UCSD-AML1 (cell line): ENCODE results near the gene ZFX.

ENCODE experiments used
- DNase-seq: peaks from one replicate; lab custom pipeline; 2025; ENCODE audit not compliant: unreplicated experiment; lab: John Stamatoyannopoulos, UW

ZFX gene

DNA sequence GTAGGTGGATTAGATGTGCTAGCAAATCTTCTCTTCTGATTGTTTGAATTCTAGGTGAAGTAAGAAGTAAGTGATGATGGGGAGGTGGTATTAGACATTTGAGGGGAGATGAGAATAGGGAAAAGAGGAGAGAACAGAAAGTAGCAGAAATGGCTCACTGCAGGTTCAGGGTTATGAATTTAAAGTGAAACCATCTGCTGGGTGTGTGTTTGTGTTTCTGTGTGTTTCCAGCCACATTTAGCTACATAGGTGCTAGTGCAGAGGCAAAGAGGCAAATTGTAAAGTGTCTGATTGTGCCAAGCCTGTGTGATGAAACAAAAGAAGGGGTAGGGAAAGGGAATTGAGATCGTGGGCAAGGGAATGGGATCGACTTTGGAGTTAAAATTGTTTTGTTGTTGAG, 50.6 kb downstream of the ZFX start:
- no peak for DNase-seq

DNA sequence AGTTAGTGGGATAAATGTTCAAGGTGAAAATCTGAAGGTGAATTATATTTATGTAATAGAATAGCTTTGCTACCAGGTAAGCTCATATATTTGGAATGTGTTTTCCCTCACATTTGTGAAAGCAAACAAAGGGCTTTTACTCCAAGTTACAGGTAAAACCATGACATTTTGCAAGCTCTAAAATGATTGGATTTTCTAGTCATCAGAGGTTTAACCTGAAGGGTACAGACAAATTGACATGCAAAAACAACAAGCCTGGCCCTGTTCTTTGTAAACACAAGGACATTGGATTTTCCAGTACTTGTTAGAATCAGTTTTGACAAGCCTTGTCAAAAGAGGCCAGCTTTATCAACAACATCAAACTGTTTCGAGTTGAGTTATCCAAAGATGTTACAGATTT, 51.7 kb downstream of the ZFX start:
- DNase-seq, result no peak

DNA sequence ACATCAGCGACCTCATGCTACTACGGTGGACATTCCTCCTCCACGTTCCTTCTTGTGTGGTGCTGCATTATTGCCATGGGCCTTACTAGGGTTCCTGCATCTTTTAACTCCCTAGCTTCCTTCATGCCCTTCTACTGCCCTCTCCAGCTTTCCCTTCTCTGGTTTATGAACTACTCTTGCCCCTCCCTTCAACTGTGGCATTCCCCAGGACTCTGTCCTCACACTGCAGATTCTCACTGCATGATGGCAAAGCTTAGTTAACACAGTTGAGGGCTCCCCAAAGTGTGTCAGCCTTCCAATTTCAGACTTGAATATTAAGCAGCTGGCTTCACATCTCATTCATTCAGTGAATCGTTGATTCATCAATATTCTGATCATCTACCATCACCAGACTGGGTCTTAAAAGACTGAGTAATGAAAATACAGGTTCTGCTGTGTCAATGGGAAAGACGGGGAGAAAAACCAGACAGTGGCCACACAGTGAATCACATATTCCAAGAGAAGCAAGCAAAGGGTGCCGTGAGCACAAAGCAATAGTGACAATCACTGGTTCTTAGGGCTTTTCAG, 53.0 kb downstream of the ZFX start:
- no peak for DNase-seq

DNA sequence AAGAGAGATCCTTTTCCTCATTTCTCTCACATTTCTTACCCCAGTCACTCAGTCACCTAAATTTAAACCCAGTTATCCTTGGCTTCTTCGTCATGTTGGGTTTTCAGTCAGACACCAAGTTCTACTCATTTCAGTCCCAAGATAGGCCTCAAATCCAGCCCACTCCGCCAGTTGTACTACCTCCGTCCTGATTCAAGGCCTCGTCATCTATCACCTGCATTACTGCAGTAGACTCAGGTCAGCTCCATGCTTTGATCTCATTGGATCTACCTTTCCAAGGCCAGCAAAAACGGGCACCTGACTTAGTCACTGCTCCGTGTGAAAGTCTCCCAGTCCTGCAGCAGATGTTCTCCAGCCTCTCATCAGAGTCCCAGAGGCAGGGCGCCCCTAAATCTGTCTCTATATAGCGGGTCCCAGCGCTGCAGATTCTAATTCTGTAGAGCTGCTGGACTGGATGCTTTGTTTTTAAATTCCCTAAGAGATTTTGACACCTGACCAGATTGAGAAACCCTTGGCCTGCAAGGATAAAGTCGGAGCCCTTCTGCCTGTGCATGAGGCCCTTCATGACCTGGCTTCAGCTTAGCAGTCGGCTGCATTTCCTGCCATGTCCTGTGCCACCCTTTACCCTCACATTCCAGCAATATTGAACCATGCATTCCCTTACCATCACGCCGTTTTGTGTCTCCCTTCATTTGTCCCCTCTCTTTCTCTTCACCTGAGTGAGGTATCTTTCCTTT, 53.7 kb downstream of the ZFX start:
- no peak for DNase-seq

DNA sequence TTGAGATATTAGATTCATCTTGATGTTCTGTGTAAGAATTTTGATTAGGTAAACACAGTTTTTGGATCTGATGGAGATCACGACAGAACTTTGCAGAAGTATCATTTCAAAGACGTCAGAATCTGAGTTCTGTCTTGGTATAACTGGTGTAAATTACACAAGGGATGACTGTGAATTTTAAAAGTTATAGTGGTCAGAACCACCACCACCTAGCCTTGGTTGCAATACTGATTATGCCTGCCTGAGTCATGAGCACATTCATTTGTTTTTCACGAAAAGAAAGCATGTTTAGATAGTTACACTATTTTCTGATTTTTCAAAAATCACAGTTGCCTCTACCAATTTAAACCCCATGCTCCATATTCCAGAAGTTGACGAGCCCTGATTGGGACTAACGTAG, 54.8 kb downstream of the ZFX start:
- no peak for DNase-seq

DNA sequence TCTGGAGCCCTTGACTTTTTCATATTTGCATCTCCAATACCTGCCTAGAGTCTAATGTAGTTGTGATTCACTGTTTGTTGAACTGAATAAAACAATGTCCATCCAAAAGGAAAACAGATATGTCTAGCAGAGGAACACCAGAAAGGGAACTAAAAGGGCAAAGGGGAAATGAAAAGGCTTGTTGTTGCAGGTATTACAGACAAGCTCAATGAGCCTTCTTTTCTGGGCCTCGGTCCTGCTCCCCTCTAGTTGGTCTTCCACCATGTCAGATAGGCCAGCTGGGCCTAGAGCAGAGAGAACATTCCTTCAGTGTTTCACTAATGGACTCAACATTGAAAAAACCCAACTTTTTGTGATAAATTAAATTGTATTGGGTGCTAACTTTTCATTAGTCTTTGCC, 55.4 kb downstream of the ZFX start:
- no peak for DNase-seq

DNA sequence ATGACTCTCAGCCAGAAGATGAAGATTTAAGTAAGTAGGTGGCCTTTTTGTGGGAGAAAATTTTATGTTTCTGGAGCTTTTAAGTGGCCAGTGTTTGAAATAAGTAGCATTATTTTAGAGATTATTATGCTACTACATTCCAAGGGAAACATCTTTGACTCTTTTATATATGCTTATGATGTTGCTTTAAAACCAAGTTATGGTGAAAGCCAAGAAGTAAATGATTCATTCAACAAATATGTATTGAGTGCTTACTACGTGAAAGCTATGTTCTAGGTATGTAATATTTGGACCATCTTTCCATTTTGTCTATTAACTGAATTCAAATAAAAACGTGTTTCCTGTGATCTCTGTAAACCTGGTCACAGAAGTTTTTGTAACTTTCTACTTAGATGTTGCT, 58.3 kb downstream of the ZFX start:
- no peak for DNase-seq

DNA sequence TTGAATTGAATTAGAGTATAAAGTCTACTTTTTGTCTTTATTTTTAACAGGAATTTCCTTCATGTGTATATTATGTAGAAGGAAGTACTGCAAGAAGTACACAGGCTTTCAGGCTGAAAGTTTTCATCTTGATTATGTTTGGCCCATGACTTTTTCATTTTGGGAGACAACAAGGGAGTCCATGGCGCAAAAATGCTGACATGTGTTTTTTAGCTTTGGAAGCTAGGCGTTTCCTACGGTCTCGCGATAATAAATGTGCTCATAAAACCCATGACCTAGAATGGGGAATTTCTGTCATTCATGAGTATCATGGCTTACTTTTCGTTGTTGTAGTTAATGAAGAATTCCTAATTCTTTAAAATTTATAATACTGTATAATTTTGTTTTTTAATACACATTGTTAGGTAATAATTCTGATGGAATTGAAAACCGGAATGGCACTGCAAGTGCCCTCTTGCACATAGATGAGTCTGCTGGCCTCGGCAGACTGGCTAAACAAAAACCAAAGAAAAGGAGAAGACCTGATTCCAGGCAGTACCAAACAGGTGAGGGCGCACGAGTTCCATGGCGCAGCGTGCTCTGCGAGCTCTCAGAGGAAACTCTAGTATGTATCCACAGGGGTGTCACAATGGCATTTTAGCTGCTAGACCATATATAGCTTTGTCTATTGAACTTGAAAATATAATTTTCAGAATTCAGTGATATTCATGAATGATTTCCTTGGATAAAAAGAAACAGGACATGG, 59.1 kb downstream of the ZFX start:
- DNase-seq, result no peak

DNA sequence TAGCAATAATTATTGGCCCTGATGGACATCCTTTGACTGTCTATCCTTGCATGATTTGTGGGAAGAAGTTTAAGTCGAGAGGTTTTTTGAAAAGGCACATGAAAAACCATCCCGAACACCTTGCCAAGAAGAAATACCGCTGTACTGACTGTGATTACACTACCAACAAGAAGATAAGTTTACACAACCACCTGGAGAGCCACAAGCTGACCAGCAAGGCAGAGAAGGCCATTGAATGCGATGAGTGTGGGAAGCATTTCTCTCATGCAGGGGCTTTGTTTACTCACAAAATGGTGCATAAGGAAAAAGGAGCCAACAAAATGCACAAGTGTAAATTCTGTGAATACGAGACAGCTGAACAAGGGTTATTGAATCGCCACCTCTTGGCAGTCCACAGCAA, 60.7 kb downstream of the ZFX start:
- no peak for DNase-seq

DNA sequence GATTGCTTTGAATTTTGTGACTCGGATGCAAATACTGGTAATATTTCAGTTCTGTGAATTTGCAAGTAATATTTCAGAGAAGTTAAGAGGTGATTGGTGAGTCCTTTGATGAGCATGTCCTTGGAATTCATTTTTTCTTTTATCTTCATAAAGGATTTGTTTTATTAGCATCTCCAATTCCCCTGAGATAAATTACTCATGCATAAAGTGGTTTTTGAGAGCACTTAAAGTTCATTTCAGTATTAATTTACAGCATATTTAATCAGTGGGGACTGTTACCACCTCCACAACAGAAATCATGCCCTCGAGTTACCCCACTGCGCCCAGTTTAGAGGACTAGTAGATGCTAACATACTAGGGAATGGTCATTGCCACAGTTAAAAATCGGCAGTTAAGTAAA, 65.0 kb downstream of the ZFX start:
- no peak for DNase-seq

DNA sequence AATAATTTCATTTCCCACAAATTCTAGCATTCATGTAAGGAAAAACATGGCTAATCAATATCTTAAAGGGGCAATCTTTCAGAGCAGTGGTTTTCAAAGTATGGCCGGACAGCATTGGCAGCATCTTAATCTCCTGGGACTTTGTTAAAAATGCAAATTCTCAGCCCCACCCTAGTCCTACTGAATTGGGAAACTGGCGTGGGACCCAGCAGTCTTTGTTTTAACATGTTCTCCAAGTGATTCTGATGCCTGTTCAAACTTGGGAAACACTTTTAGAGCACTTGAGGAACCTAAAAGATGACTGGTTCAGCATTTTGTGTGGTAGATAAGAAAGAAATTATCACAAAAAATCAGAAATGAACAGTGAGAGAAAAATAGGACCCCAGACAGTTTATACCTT, 65.7 kb downstream of the ZFX start:
- no peak for DNase-seq

DNA sequence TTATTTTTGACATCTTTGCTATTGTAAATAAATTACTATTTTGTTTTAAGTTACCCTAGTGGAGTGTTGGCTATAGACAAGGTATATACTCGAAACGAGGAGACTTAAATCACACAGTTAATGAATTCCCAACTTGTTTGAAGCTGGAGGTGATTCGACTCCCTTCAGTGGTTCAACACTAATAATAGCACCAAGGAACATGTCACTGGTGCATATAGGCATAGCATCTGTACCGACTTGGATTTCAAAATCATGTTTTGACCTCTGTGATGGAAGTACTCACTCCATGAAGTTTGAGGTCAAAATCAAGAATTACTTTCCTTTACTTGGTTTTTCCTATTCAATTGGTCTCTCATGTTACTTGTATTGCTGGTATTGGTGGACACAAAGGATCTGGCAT, 66.5 kb downstream of the ZFX start:
- DNase-seq, result no peak

DNA sequence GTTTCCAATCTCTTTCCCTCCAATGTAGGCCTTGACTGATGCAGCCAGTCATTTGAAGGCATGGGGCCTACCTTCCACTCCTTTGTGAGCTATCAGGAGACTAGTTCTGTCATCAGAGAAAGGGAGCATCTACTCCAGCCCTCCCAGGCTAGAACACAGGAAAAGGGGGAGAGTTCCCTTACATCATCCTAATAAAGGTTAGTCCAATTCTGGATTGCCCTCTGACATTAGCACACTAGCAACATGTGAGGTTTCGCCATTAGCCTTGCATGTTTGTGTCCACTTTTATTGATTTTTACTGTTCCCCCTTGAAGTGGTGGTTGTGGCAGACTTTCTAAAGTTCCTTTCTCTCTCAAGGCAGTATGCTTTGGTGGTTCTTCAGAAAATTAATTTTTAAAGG, 67.3 kb downstream of the ZFX start:
- no peak for DNase-seq

DNA sequence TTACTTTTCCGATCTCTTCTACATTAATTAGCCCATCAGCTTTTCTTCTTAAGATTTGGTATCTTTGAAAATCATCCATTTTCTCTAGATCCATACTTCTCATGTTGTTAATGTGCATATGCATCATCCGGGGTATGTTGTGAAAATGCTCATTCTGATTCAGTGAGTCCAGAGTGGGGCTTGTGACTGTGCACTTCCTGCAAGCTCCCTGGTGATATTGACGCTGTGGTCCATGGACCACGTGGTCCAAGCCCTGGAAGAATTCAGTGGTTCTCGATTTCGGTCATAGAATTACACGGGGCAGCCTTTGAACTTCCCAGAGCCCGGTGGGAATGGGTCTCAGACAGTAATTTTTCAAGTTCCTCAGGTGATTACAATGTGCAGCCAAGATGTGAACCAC, 69.8 kb downstream of the ZFX start:
- no peak for DNase-seq

DNA sequence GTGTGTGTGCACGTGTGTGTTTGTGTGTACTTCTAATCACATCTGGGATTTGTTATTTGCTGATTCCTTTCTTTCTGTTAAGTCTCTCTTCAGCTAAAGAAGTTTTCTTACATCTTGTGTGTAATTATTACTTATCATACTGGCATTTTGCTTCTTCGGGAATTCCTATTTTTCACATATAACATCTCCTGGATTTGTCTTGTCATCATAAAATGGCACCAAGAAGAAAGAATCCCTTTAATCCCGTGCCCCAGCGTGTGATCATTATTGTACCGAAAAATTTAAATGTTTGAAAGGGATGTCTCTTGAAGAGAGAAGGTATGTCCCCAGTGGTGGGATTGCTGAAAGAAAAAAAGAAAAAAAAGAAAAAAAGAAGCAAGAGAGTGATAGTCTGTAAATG, 72.3 kb downstream of the ZFX start:
- DNase-seq, result no peak

DNA sequence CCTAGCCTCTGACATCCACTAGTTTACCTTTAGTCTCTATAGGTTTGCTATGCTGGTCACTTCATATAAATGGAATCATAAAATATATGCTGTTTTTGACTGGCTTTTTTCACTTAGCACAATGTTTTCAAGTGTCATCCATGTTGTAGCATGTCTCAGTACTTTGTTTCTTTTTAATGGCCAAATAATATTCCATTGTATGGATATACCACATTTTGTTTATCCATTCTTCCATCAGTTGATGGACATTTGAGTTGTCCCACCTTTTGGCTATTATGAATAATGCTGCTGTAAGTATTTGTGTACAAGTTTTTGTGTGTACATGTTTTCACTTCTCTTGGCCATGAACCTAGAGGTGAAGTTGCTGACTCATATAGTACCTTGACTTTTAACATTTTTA, 75.7 kb downstream of the ZFX start:
- DNase-seq, result no peak

DNA sequence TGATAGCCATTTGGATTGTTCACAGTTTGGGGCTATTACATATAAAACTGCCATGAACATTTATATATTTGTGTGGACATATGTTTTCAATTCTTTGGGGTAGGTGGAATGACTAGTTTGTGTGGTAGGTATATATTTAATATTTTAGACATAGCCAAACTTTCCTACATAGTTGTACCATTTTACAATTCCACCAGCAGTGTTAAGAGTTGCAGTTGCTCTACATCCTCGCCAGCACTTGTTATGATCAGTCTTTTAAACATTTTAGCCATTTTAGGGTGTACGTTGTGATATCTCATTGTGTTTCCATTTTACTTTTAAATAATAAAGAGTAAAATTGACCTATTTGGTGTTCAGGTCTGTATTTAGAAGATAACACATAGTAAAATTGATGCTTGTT, 76.6 kb downstream of the ZFX start:
- DNase-seq, result no peak

DNA sequence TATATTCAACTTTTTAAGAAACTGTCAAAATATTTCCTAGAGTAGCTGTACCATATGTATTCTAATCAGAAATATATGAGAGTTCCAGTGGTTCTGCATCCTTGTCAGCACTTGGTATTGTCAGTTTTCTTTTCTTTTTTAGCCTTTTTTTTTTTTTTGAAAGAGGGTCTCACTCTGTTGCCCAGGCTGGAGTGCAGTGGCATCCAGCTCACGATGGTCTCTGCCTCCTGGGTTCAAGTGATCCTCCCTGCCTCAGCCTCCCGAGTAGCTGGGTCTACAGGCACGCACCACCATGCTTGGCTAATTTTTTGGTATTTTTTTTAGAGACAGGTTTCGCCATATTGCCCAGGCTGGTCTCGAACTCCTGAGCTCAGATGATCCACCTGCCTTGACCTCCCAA, 79.1 kb downstream of the ZFX start:
- DNase-seq, result no peak

DNA sequence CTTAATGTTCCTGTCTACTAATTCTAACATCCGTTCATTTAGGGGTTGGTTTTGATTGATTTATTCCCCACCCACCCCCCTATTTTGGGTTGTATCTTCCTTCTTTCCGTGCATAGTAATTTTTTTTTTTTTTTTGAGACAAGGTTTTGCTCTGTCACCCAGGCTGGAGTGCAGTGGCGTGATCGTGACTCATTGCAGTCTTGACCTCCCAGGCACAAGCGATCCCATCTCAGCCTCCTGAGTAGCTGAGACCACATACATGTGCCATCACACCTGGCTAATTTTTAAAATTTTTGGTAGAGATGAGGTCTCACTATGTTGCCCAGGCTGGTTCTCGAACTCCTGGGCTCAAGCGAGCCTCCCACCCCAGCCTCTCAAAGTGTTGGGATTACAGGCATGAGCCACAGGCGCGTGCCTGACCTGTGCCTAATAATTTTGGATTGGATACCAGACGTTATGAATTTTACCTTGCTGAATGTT, 79.9 kb downstream of the ZFX start:
- no peak for DNase-seq

DNA sequence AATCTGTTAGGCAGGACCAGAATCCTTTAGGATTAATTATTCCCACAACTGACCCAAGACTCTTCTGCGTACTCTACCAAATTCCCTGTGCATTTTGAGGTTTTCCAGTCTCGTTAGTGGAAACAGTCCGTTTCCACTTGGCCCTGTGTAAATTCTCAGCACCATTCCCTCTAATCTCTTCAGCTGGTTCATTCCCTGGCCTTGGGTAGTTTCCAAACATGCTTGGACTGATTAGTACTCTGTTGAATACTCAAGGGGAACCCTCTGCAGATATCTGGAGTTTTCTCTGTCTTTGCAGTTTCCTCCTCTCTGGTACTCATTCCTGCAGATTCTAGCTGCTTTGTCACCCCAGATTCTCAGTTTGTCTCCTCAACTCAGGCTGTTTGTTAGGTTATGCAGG, 80.4 kb downstream of the ZFX start:
- no peak for DNase-seq

DNA sequence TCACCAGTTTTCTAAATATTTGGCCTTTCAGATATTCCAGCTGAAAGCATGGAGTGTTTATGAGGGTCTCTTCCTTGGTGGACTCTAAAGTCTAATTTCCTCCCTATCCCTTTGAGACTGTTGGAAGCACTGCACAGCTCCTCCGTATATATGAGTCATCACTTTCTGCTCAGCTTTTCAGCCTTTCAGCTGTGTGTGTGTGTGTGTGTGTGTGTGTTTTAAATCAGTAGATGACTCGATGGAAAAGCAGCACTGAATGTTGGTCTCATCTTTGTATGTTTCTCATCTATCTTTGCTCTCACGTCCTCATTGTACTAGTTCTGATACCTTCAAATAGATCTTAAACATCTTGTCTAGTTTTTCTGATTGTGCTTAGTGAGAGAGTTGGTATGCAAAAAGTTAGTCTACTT, 81.6 kb downstream of the ZFX start:
- no peak for DNase-seq

DNA sequence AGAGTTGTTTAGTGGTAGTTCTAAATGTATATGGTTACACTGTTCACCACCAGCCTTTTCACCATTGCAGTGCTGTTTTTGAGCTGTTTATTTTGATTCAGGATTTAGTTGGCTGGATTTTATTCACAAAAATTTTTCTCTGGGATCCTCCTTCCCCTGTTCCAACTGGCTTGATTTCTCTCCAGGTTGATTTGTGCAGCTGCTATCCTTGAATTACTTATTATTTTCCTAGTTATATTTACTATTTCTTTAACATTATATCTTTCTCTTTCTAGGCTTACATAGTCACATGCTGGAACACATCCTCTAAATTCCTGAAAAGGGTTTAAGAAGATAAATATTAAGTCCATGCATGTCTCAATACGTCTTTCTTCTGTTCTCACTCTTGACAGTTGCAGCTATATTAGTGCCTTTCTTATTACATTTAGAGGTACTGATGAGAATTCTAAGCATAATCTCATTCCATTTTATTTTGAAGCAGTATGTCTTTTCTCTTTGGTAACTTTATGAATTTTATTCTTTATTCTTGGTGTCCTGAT, 82.2 kb downstream of the ZFX start:
- DNase-seq, result no peak
